WERI-Rb-1 (cell line): ENCODE data around the gene AFAP1.

Experiments
- DNase-seq: peaks from one replicate; pipeline ENCODE4 v3.0.0-alpha.2; 2020
- H3K27ac ChIP-seq: fragments of 250-450 bp; sonication (Bioruptor Pico); 2 replicates; pipeline ENCODE4 v1.5.1; 2020; ENCODE audit warnings: mild to moderate bottlenecking, moderate library complexity
- H3K27me3 ChIP-seq: fragments of 250-450 bp; sonication (Bioruptor Pico); 2 replicates; pipeline ENCODE4 v1.5.1; 2021; ENCODE audit warnings: mild to moderate bottlenecking, low read depth, moderate library complexity; ENCODE audit not compliant: insufficient read depth, severe bottlenecking
- H3K36me3 ChIP-seq: fragments of 250-450 bp; sonication (Bioruptor Pico); 2 replicates; pipeline ENCODE4 v1.5.1; 2020; ENCODE audit warnings: mild to moderate bottlenecking, moderate library complexity
- H3K4me3 ChIP-seq: 2 replicates; pipeline ENCODE4 v1.5.1; 2011; ENCODE audit warnings: low read depth, mild to moderate bottlenecking, control low read depth, low read length
- H3K9me3 ChIP-seq: fragments of 250-450 bp; sonication (Bioruptor Pico); 2 replicates; pipeline ENCODE4 v1.5.1; 2021; ENCODE audit warnings: mild to moderate bottlenecking, moderate library complexity; ENCODE audit not compliant: severe bottlenecking
- CTCF ChIP-seq: IDR thresholded peaks from 2 replicates; pipeline ENCODE4 v1.5.1; 2011; ENCODE audit warnings: low read depth, mild to moderate bottlenecking, control low read depth, inconsistent platforms, low read length

Gene AFAP1

GRCh38 chr4:7890635-7891393 is 48.8 kb downstream of the AFAP1 start:
- H3K27me3 ChIP-seq: no peaks in the 10 kb centered on the region
- H3K4me3 ChIP-seq: no peak overlapping the region
- TF ChIP-seq CTCF: no peak
- no peak for DNase-seq
- H3K36me3 ChIP-seq: no peaks in the 10 kb centered on the region
- peaks cover 8% of the 10 kb centered on the region for H3K9me3 ChIP-seq
- peak overlapping the region; percentile 16; the same call in 1 of the 2 replicates for H3K27ac ChIP-seq

GRCh38 chr4:7887436-7887835 is 52.2 kb downstream of the AFAP1 start:
- H3K36me3 ChIP-seq: no peaks in the 10 kb centered on the region
- no peak overlapping the region for H3K4me3 ChIP-seq
- TF ChIP-seq CTCF: no peak
- peaks cover 8% of the 10 kb centered on the region for H3K9me3 ChIP-seq
- no peaks in the 10 kb centered on the region for H3K27me3 ChIP-seq
- no peak for DNase-seq
- H3K27ac ChIP-seq: no peak overlapping the region

GRCh38 chr4:7886007-7886973 is 53.4 kb downstream of the AFAP1 start:
- no peak overlapping the region for H3K4me3 ChIP-seq
- no peak for TF ChIP-seq CTCF
- no peaks in the 10 kb centered on the region for H3K27me3 ChIP-seq
- DNase-seq: no peak
- H3K27ac ChIP-seq: no peak overlapping the region
- H3K36me3 ChIP-seq: no peaks in the 10 kb centered on the region
- H3K9me3 ChIP-seq: peaks cover 8% of the 10 kb centered on the region

- no peak for TF ChIP-seq CTCF
- Histone ChIP-seq H3K27me3 (no peaks in the 10 kb centered on the region), H3K4me3 (no peak overlapping the region), H3K27ac (no peak overlapping the region), H3K36me3 (no peaks in the 10 kb centered on the region), H3K9me3 (peaks cover 8% of the 10 kb centered on the region)
- DNase-seq: no peak
These were observed 54.2 kb downstream of the AFAP1 start for GRCh38 chr4:7885216-7886006.

GRCh38 chr4:7880683-7881082 is 59.0 kb downstream of the AFAP1 start:
- no peaks in the 10 kb centered on the region for H3K27me3 ChIP-seq
- H3K9me3 ChIP-seq: no peaks in the 10 kb centered on the region
- TF ChIP-seq CTCF: no peak
- DNase-seq: no peak
- no peak overlapping the region for H3K4me3 ChIP-seq
- no peak overlapping the region for H3K27ac ChIP-seq
- no peaks in the 10 kb centered on the region for H3K36me3 ChIP-seq
